Measurements from ENCODE around the gene GAMT.

- TF ChIP-seq CTCF (IDR thresholded peaks at IDR 0.05) (no peak), EP300 (IDR thresholded peaks at IDR 0.05) (no peak)
These were observed 3.5 kb downstream of the GAMT start for GRCh38 chr19:1397838-1398237.
